HFFc6 (cell line): ENCODE results near the gene TIMMDC1. TPM values are rescaled to one million over a fixed set of nuclear protein-coding genes. Genes with fewer than 3 reads are reported as not detected.

Experiments
- DNase-seq: peaks from one replicate; pipeline ENCODE4 v3.0.0-alpha.2; 2018
- H3K27ac Mint-ChIP-seq: 2 replicates; pipeline ENCODE4 v1.8.0; 2020; ENCODE audit warnings: mild to moderate bottlenecking, mixed read lengths
- H3K27me3 Mint-ChIP-seq: 2 replicates; pipeline ENCODE4 v1.8.0; 2021; ENCODE audit warnings: mild to moderate bottlenecking, moderate library complexity, mixed read lengths; ENCODE audit not compliant: insufficient read depth
- H3K36me3 Mint-ChIP-seq: 2 replicates; pipeline ENCODE4 v1.8.0; 2021; ENCODE audit warnings: low read depth, mixed read lengths
- H3K4me1 Mint-ChIP-seq: 2 replicates; pipeline ENCODE4 v1.8.0; 2020; ENCODE audit warnings: low read depth, mixed read lengths
- H3K4me3 Mint-ChIP-seq: 2 replicates; pipeline ENCODE4 v1.8.0; 2020; ENCODE audit warnings: mild to moderate bottlenecking, moderate library complexity, mixed read lengths
- H3K9me3 Mint-ChIP-seq: 2 replicates; pipeline ENCODE4 v1.8.0; 2020; ENCODE audit warnings: mild to moderate bottlenecking, mixed read lengths
- CTCF ChIP-seq: fragments of 200-600 bp; sonication (generic); IDR thresholded peaks from 2 replicates; pipeline ENCODE4 v1.5.0; 2021; ENCODE audit warnings: antibody characterized with exemption, mild to moderate bottlenecking
- total RNA-seq, 6 experiments: library from RNA; stranded (reverse); fragmentation: NEBNext Ultra II Directional; extraction: Animal tissue kit (Norgen Biotek cat#: 25700); gene quantifications; 2 replicates in 1 of 6; 3 replicates in 5 of 6; pipeline ENCODE4 v1.2.3, GENCODE V29; 2021

Gene TIMMDC1
- total RNA-seq, 6 experiments from 2014 or later, result 111 to 125 (median 112) TPM

- no peak for DNase-seq
- TF ChIP-seq CTCF, result no peak
- Mint-ChIP-seq H3K27me3 (no peaks in the 10 kb centered on the region), H3K4me1 (peaks cover 6% of the 10 kb centered on the region; the same call in 1 of the 2 replicates), H3K36me3 (0 out of 2 replicates have a peak, but pooled peaks cover 4% of the 10 kb centered on the region), H3K9me3 (no peaks in the 10 kb centered on the region), H3K27ac (no peak overlapping the region), H3K4me3 (no peak overlapping the region)
Measured at GRCh38 chr3:119485563-119485962, 12.8 kb upstream of the TIMMDC1 start.

- Mint-ChIP-seq H3K4me1 (no peaks in the 10 kb centered on the region), H3K9me3 (no peaks in the 10 kb centered on the region)
Measured at GRCh38 chr3:119490153-119490552, 8.2 kb upstream of the TIMMDC1 start.

DNA sequence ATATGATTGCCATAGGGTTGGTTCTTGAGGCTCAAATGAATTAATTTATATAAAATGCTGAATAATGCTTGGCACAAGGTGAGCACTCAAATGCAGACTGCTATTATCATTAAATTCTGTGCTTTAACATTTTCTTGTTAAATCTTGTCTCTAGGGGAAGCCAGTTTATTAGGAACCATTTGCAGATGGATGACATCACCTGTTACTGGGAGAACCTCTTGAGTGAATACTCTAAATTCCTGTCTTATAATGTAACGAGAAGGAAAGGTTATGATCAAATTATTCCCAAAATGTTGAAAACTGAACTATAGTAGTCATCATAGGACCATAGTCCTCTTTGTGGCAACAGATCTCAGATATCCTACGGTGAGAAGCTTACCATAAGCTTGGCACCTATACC lies 6.2 kb upstream of the TIMMDC1 start:
- no peak overlapping the region for H3K27ac Mint-ChIP-seq
- no peaks in the 10 kb centered on the region for H3K27me3 Mint-ChIP-seq
- TF ChIP-seq CTCF, result no peak
- no peaks in the 10 kb centered on the region for H3K9me3 Mint-ChIP-seq
- H3K36me3 Mint-ChIP-seq, result peaks cover 19% of the 10 kb centered on the region
- H3K4me3 Mint-ChIP-seq, result no peak overlapping the region
- DNase-seq, result no peak
- H3K4me1 Mint-ChIP-seq, result peaks cover 8% of the 10 kb centered on the region

More at GRCh38 chr3:119490153-119490552, 8.2 kb upstream of the TIMMDC1 start:
- DNase-seq, result no peak
- H3K27ac Mint-ChIP-seq, result no peak overlapping the region
- TF ChIP-seq CTCF, result no peak; the same call in 1 of the 2 replicates
- H3K36me3 Mint-ChIP-seq, result peaks cover 19% of the 10 kb centered on the region
- H3K27me3 Mint-ChIP-seq, result no peaks in the 10 kb centered on the region
- no peak overlapping the region for H3K4me3 Mint-ChIP-seq

- H3K9me3 Mint-ChIP-seq, result no peaks in the 10 kb centered on the region
Measured at GRCh38 chr3:119492810-119493209, 5.5 kb upstream of the TIMMDC1 start.

DNA sequence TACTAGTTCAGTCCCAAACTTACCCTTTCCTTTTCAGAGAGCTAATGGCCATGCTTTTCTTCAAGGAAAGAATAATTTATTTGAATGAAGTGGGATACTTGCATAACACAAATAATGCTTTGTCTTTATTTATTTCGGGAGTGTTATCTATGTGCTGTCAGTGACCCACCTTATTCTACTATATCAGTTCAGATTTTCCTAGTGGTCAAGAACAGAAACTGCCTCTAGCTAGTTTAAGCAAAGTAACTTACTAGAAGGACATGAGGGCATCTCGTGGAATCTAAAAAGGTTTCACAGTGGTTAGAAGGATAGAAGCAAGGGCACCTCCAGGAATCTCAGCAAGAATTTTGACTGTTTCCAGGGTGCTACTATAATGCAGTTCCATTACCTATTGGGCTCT lies 3.8 kb upstream of the TIMMDC1 start:
- H3K4me3 Mint-ChIP-seq, result no peak overlapping the region
- no peaks in the 10 kb centered on the region for H3K27me3 Mint-ChIP-seq
- no peaks in the 10 kb centered on the region for H3K9me3 Mint-ChIP-seq
- H3K27ac Mint-ChIP-seq, result no peak overlapping the region
- H3K4me1 Mint-ChIP-seq, result peaks cover 14% of the 10 kb centered on the region
- H3K36me3 Mint-ChIP-seq, result peaks cover 19% of the 10 kb centered on the region
- DNase-seq, result no peak
- peak; percentile 45 for TF ChIP-seq CTCF

More at GRCh38 chr3:119492810-119493209, 5.5 kb upstream of the TIMMDC1 start:
- no peak for TF ChIP-seq CTCF
- no peak for DNase-seq
- peaks cover 14% of the 10 kb centered on the region for H3K4me1 Mint-ChIP-seq
- no peak overlapping the region for H3K27ac Mint-ChIP-seq
- H3K36me3 Mint-ChIP-seq, result peaks cover 19% of the 10 kb centered on the region
- no peaks in the 10 kb centered on the region for H3K27me3 Mint-ChIP-seq
- H3K4me3 Mint-ChIP-seq, result no peak overlapping the region

DNA sequence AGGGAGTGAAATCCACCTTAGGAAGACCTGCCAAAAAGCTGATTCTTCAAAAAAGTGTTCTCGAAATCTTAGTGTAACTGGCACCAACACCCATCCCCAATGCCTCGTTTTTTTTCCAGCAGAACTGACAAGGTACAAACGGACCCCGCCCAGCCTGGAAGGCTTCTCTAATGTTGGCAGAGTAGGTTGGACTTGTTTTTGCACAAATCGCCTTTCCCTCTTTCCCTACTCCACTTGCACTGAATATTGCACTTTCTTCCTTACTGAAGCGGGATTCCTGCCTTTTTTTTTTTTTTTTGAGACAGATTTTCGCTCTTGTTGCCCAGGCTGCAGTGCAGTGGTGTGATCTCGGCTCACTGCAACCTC lies 544 bp upstream of the TIMMDC1 start:
- no peak for DNase-seq
- Mint-ChIP-seq H3K4me1 (peaks cover 32% of the 10 kb centered on the region), H3K9me3 (no peaks in the 10 kb centered on the region), H3K27ac (peak overlapping the region; percentile 97), H3K4me3 (peak overlapping the region; percentile 97), H3K36me3 (peaks cover 5% of the 10 kb centered on the region), H3K27me3 (no peaks in the 10 kb centered on the region)
- TF ChIP-seq CTCF, result no peak
